ENCODE results near the gene HSFX4. TPM values are rescaled to one million over a fixed set of nuclear protein-coding genes. Genes with fewer than 3 reads are reported as not detected.
"Not testable (repeated sequence)": the region's sequence is repeated elsewhere in the genome, so short reads cannot be mapped to it uniquely, and the experiment has no call there.

Gene HSFX4
- total RNA-seq, 1 experiment from 2014 or later = not detected

DNA sequence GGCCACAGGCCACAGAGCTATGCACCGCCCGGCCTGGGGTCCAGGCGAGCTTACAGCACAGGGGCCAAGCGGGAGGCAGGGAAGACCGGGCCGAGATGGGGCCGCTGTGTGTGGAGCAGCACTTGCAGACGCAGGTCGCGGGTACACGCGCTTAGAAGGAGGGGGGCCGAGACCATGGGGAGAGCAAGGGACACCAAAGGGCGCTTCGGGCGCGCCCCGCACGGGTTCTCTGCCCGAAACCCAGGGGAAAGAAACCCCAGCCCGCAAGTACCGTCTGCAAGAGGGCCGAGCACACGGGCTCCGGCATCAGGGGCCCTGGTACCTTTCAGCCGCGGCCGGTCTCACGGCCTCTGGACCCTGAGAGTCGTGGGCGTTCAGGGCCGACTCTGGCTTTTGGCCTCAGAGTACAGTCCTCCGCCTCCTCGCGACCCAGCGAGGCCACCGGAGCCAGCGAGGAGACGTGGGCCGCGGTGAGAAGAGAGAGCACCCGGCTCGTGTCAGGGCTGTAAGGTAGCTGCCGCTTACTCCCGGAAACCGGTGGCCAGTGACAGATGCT is 8.6 kb downstream of the HSFX4 start:
- peak; percentile 10 for DNase-seq (ENCODE audit: low spot score)

DNA sequence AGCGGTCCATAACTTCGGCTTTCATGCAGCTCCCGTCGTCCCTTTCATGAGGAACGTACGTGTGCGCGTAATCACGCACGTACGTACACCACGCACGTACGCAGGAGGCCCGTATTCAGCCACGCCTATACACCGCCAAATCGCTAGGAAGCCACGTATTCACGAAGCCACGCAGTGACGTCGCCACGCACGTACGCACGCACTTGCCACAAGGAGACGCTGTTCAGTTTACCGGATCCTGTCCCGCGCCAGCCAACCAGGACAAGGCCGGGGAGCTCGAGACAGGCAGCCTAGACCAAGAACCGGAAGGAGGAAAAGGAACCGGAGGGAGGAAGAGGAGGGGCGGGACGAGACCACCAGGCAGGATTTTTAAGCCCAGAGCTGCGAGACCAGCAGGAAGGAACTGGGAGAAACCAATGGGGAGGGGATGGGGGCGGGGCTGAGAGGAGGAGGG is 9.1 kb downstream of the HSFX4 start, which contains the start of gene EOLA2:
EOLA2 (minus strand) TSS at position 65 of the 454 bp plus-strand sequence. CDS start 4,617 bp downstream, outside the sequence.
- peak; percentile 98 for DNase-seq (ENCODE audit: low spot score)

DNA sequence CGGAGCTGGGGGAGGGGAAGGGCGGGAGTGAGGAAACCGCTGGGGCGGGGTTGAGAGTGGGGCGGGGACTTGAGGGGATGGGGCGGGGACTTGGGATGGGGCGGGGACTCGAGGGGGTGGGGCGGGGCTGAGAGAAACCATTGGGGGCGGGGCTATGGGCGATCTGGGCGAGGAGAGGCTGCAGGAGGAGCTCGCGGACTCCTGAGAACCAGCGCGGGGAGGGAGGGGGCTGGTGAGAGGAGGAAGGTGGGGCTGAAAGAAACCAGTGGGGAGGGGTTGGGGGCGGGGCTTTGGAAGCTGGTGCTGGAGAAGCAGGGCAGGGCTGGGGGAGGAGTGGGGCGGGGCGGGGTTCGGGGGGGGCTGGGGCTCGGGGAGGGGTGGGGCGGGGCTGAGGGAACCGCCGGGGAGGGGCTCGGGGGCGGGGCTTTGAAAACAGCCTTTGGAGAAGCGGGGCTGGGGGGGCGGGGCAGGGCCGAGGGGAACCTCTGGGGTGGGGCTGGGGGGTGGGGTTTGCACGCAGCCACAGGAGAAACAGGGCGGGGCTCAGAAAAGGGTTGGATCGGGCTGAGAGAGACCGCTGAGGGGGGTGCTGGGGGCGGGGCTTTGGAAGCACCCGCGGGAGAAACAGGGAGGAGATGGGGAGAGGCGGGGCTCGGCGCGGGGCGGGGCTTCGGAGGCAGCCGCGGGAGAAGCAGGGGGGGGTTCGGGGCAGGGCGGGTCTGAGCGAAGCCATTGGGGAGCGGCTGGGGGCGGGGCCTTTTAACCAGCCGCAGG is 9.7 kb downstream of the HSFX4 start:
- DNase-seq (ENCODE audit: low spot score) = peak; percentile 95

DNA sequence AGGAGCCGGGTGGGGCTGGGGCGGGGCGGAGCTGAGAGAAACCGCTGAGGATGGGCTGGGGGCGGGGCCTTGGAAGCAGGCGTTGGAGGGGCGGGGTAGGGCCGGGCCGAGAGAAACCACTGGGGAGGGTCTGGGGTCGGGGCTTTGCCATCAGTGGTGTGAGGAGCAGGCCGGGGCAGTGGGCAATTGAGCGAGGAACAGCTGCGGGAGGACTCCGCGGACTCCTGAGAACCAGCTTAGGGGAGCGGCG is 10.2 kb downstream of the HSFX4 start:
- no peak for DNase-seq (ENCODE audit: low spot score)

DNA sequence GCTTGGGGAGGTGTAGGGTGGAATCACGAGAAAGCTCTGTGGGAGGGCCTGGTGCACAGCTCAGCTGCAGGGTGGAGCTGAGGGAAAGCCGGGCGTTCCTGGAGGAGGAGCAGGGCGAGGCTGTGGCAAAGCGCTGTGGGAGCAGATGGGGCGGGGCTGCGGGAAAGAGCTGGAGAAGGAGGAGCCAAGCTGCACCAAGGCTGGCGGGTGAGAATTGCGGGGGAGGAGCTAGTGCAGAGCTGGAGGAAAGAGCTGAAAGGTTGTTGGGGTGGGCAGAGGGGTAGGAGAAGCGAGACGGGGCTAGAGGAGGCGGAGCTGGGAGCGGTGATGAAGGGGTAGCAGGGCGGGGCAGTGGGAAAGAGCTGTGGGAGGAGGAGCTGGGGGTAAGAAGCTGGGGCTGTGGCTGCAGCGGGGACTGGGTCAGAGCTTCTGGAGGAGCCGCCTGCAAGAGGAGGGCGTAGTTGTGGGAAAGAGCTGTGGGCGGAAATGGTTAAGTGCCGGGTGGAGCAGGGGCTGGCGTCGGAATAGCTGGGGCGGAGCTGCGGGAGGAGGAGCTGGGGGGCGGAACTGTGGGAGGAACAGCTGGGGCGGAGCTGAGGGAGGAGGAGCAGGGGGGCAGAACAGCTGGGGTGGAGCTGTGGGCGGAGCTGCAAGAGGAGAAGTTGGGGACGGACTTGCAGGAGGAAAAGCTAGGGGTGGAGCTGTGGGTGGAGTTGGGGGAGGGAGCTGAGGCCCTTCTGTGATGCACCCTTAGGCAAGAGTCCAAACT is 10.7 kb downstream of the HSFX4 start:
- peak; percentile 96 for DNase-seq (ENCODE audit: low spot score)

GRCh38 chrX:149940674-149941024 is 11.3 kb downstream of the HSFX4 start:
- not testable (repeated sequence) for DNase-seq (ENCODE audit: low spot score)

- not testable (repeated sequence) for DNase-seq (ENCODE audit: low spot score)
Observed at GRCh38 chrX:149945087-149945670, 15.8 kb downstream of the HSFX4 start.

DNA sequence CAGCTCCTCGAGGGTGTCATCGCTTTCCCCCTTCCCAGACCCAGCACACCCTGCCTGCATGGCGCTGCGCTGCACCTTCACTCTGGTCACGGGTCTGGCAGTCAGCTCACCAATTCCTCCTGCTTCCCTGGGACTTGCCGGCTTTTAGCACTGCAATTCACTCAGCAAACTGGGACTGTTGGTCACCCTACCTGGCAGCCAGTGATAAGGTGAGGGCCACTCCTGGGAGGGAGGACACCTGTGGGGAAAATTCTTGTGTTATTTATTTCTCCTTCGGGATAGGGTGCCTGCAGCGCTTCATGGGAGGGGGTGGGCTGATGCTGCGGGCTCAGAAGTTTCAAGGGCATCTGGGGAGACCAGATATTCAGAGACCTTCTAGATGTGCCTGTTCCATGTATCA is 16.4 kb downstream of the HSFX4 start:
- DNase-seq (ENCODE audit: low spot score) = not testable (repeated sequence)

- not testable (repeated sequence) for DNase-seq (ENCODE audit: low spot score)
Observed at GRCh38 chrX:149946932-149947331, 17.6 kb downstream of the HSFX4 start.

DNA sequence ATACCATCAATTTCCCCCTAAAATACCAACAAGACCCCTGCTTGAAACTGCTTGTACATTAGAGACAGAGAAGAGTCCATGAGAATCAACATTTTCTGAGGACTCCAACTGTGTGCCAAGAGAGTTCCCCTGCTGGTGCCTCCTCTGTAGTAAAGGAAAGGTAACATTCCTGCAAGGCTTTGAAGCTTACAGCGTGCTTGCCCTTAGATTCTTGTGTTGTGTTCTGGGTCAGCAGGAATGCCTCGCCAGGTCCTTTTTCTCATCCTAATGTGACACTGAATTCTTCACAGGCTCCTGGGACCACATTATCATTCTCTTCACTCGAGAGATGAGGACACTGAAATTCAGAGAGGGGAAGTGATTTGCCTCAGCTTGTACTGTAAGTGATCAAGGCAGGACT is 18.6 kb downstream of the HSFX4 start:
- no peak for DNase-seq (ENCODE audit: low spot score)

- DNase-seq (ENCODE audit: low spot score) = no peak
Observed at GRCh38 chrX:149949743-149950436, 20.5 kb downstream of the HSFX4 start.

DNA sequence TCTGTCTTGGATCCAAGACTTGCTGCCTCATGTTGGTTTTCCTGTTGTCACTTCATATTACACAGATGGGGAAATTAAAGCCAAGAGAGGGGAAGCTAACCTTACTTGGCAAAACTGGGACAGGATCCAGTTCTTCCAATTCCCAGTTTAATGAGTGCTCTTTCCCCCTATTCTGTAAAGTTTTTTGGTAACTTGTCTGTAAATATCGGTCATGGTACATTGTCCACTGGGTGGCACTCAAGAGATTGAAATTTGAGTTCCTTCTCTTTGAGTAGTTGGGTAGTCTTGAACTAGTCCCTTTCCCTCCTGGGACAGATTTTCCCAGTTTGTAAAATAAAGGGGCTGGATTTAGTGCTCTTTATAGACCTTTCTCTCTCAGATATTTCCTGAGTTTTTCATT is 21.3 kb downstream of the HSFX4 start:
- DNase-seq (ENCODE audit: low spot score) = peak; percentile 68

DNA sequence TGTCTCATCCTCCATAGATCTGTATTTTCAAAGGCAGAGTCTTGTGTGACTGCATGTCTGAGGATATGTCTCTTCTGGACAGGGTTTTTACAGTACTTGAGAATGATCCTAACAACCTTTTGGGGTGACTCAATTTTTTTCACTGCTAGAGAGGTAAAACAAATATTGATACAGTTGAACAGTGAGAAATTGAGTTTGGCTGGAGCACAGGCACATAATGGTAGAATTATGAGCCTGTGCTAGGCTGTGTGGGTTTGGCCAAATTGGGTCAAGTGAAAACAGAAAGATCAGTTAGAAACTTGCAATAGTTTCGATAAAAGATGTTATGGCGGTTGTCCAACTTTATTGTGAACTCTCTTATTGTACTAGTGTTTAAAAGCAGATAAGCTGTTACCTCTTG is 32.2 kb downstream of the HSFX4 start:
- DNase-seq (ENCODE audit: low spot score) = no peak

DNA sequence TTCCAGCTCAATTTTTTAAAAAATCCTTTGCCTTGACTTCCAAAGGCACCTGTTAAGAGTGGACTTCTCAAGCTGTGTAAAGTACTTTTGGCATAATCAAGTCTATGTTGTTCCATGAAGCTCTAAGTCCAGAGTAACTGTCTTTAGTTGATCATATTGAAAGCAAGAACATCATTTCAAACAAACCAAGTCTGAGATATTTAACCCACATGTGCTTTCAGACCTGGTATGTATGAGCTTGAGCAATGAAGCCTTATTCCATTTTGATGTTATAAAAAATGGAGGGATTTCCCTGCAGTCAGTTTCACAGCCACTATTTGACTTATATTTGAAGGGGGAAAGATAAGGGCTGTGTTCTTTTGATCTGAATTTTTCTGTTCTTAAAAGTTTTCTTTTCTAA is 32.6 kb downstream of the HSFX4 start:
- no peak for DNase-seq (ENCODE audit: low spot score)

DNA sequence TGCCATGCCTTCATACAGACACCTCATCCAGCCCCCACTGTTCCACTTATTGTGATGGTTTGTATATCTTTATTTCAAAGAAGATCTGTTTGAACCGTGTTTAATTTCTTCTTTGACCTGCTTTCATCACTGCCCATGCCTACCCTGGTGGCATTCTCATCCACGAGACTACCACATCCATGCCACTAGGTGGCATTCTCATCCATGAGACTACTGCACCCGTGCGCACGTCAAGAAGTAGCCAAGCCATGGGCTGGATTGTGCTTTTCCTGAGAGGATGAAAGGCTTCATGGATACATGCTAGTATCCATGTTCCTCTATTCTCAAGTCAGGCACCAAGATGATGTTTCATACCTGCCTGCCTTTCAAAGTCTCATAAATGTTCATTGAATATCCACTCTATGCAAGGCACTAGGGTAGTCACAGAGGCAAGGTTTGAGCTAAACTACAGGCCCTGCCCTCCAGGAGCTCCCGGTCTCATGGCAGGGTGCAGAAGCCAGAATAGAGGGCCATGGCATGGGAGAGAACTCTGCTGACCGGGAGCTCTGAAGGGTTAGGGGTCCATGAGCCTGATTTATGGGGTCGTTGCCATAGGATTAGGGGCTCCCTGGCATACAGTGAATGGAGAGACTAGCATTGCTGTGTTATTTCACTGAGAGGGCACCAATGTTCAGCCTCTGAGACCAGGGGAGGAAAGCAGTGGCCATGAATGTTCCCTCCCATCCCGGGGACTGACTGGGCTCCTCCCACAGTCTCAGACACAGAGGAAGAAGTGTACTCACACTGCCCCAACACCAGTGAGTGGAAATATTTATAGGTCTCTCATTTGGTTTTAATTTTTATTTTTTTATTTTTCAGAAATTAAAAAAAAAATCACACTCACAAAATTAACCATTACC is 33.7 kb downstream of the HSFX4 start:
- peak; percentile 82 for DNase-seq (ENCODE audit: low spot score)

DNA sequence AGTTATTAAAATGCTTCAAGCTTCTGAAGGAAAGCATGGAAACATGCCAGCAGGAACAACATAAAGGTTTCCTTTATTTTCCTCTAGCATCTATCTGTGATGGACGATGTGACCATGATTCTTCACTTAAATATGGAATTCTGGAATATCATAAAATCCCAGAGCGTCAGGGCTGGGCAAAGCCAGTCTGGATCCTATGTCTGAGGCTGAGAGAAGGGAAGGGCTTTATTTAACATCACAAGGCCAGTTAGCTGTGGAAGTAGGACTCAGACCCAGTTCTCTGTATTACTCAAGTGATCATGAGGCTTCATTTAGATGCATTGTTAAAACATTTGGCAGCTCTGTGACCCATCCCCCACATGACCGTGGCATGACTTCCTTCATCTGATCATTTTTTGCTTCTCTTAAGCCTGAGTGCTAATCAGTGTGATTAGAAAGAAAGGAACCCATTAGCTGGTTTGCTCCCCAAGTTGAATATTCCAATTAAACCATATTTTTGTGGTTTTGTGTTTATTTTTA is 49.8 kb downstream of the HSFX4 start:
- DNase-seq (ENCODE audit: low spot score) = no peak
